ENCODE data around the gene FDXR. TPM values are rescaled to one million over a fixed set of nuclear protein-coding genes. Genes with fewer than 3 reads are reported as not detected.

FDXR gene
- total RNA-seq, 1 experiment from 2014 or later: 39.7 TPM

- no peak overlapping the region for H3K56ac ChIP-seq (ENCODE audit: insufficient read length, low read depth, low read length)
- H3K27ac ChIP-seq (ENCODE audit: insufficient read length, low read depth, low read length): no peak overlapping the region
- no peak overlapping the region for H2BK120ac ChIP-seq (ENCODE audit: low read depth, low read length, poor library complexity, severe bottlenecking)
- TF ChIP-seq CTCF (conservative IDR thresholded peaks at IDR 0.05): no peak
- H2AFZ ChIP-seq (ENCODE audit: low read length): no peak overlapping the region
- H3K79me2 ChIP-seq (ENCODE audit: insufficient read depth, low read length): no peaks in the 10 kb centered on the region
- no peaks in the 10 kb centered on the region for H4K20me1 ChIP-seq (ENCODE audit: control insufficient read depth, insufficient read depth, insufficient read length)
- no peak overlapping the region for H3K4me3 Mint-ChIP-seq
- WGBS (ENCODE audit: extremely low coverage, insufficient read length, low lambda C conversion rate): no CpG with 5 or more reads among the region's 16 CpGs
- H3K27me3 ChIP-seq (ENCODE audit: insufficient read depth, low read length): no peaks in the 10 kb centered on the region
- no peaks in the 10 kb centered on the region for H3K9me3 Mint-ChIP-seq
- no peak overlapping the region for H3K9ac ChIP-seq (ENCODE audit: extremely low read depth, insufficient read length, low read length)
- no peak overlapping the region for H3K14ac ChIP-seq (ENCODE audit: insufficient read depth, low read length)
- H4K91ac ChIP-seq (ENCODE audit: insufficient read length, low read depth, low read length): no peak overlapping the region
- DNase-seq: no peak
- H2BK5ac ChIP-seq (ENCODE audit: insufficient read length, low read length): no peak overlapping the region
- no peak overlapping the region for H3K23ac ChIP-seq (ENCODE audit: insufficient read length, low read depth, low read length)
- H3K27me3 Mint-ChIP-seq (ENCODE audit: low read depth): peaks cover 3% of the 10 kb centered on the region
- no peaks in the 10 kb centered on the region for H3K79me1 ChIP-seq (ENCODE audit: insufficient read depth, low read depth, low read length, poor library complexity, severe bottlenecking)
- H3K4me1 ChIP-seq (ENCODE audit: insufficient read depth, low read length): no peaks in the 10 kb centered on the region
- H3K18ac ChIP-seq (ENCODE audit: insufficient read length, low read depth, low read length): no peak overlapping the region
- H3K36me3 Mint-ChIP-seq (ENCODE audit: insufficient read depth in 1 of 3, low read depth in 3 of 3): peaks cover 7 to 18% (median 17%) of the 10 kb centered on the region in 3 experiments; a peak in 6 of 7 replicates
- no peak overlapping the region for H2BK15ac ChIP-seq (ENCODE audit: low read depth, low read length)
- no peak overlapping the region for H3K27ac Mint-ChIP-seq
- H2BK20ac ChIP-seq (ENCODE audit: low read depth, low read length, poor library complexity, severe bottlenecking): no peak overlapping the region
- peaks cover 0 to 6% of the 10 kb centered on the region in 2 experiments; a peak in 1 of 4 replicates for H3K4me1 Mint-ChIP-seq
- no peak overlapping the region for H2BK12ac ChIP-seq (ENCODE audit: insufficient read length, low read depth, low read length)
- no peak overlapping the region for H3K4me2 ChIP-seq (ENCODE audit: insufficient read depth, insufficient read length, low read length)
- H3K9me3 ChIP-seq (ENCODE audit: control insufficient read depth, low read depth, low read length): no peaks in the 10 kb centered on the region
- no peak overlapping the region for H3T11ph ChIP-seq (ENCODE audit: low read length)
- no peak overlapping the region for H4K8ac ChIP-seq (replicated peaks; ENCODE audit: insufficient read length, low read depth, low read length)
- H2AK5ac ChIP-seq (ENCODE audit: insufficient read length, low read length): no peak overlapping the region
- H4K5ac ChIP-seq (ENCODE audit: insufficient read length, low read depth, low read length): no peak overlapping the region
- no peaks in the 10 kb centered on the region for H3K23me2 ChIP-seq (ENCODE audit: insufficient read length, low read depth, low read length, poor library complexity, severe bottlenecking)
- no peak overlapping the region for H3K4ac ChIP-seq (ENCODE audit: low read depth, low read length)
Measured at GRCh38 chr17:74833501-74834377, 39.1 kb downstream of the FDXR start.

Measured in H9 (cell line).